Liver (tissue), 4 donors: ENCODE measurements around the gene GUCA2A. TPM values are rescaled to one million over a fixed set of nuclear protein-coding genes. Genes with fewer than 3 reads are reported as not detected.

Experiments used
- polyA plus RNA-seq, 2 donors: library from polyadenylated mRNA; stranded (reverse) in 1 of 2; unstranded in 1 of 2; fragments of 200-250 nt in 1 of 2; fragments of >200 nt in 1 of 2; fragmentation: Nextera tagmentation in 1 of 2; extraction: Ambion mirVana in 1 of 2; gene quantifications; one replicate each; pipeline versions ENCODE4 v1.2.1 to v1.2.3, GENCODE V29; 2013 to 2015
- total RNA-seq, 2 donors: library from RNA; depleted of rRNA; stranded (reverse); fragments of >200 nt; gene quantifications; one replicate each; pipeline ENCODE4 v1.2.3, GENCODE V29; 2014
- donor health status: healthy.
- donor health status: healthy.
- donor health status: healthy.

The GUCA2A gene
- total and polyA plus RNA-seq, 4 donors: not detected

Other genes with a start within 250 kb of the GUCA2A start
- 1 to 10 TPM in 1 of 2 donors, under 1 TPM in 1; 0.93 to 1.6 TPM for gene HIVEP3, start 245.8 kb downstream of the GUCA2A start, total RNA-seq
- 1 to 10 TPM; 1.4 to 1.5 TPM for gene HIVEP3, start 245.8 kb downstream of the GUCA2A start, polyA plus RNA-seq
- gene GUCA2B, start 11.3 kb downstream of the GUCA2A start, total RNA-seq: not detected
- 1 to 10 TPM; 1.7 to 3.3 TPM for gene GUCA2B, start 11.3 kb downstream of the GUCA2A start, polyA plus RNA-seq
- gene FOXJ3, start 170.5 kb upstream of the GUCA2A start, total RNA-seq: 10 to 100 TPM; 15.2 to 16.8 TPM
- gene FOXJ3, start 170.5 kb upstream of the GUCA2A start, polyA plus RNA-seq: 1 to 10 TPM; 5.3 to 9.7 TPM
- under 1 TPM; 0.08 to 0.09 TPM for gene RIMKLA, start 216.0 kb upstream of the GUCA2A start, total RNA-seq
- under 1 TPM; 0.03 to 0.07 TPM for gene RIMKLA, start 216.0 kb upstream of the GUCA2A start, polyA plus RNA-seq